H1 (cell line): ENCODE measurements around the gene IRGC.

Experiments
- BACH1 ChIP-seq: IDR thresholded peaks from 2 replicates; pipeline ENCODE4 v1.6.1; 2012; ENCODE audit warnings: low read length, improper control_type of control experiment
- CTCF ChIP-seq, 3 experiments: IDR thresholded peaks; 1 replicate in 2 of 3; 2 replicates in 1 of 3; pipeline versions ENCODE4 v1.5.1 to v1.6.1; 2011; ENCODE audit warnings: low read length in 3 of 3, mild to moderate bottlenecking in 3 of 3, inconsistent platforms in 2 of 3, low read depth in 1 of 3, moderate library complexity in 1 of 3; ENCODE audit not compliant: insufficient read depth in 1 of 3; ENCODE audit errors: control extremely low read depth in 1 of 3
- HDAC2 ChIP-seq, 2 experiments: fragments of 300-600 bp in 1 of 2; sonication (generic) in 1 of 2; IDR thresholded peaks; 2 replicates each; pipeline ENCODE4 v1.6.1; 2011 to 2012; ENCODE audit warnings: low read depth in 2 of 2, low read length in 2 of 2, mild to moderate bottlenecking in 2 of 2, moderate library complexity in 2 of 2, borderline replicate concordance in 1 of 2, inconsistent platforms in 1 of 2
- PHF8 ChIP-seq: fragments of 200-600 bp; sonication (generic); conservative IDR thresholded peaks from 2 replicates; pipeline ENCODE4 v1.7.1; 2012; ENCODE audit warnings: low read depth, mild to moderate bottlenecking, inconsistent platforms, low read length, moderate library complexity
- POLR2A ChIP-seq, 2 experiments: IDR thresholded peaks; 1 replicate in 1 of 2; 2 replicates in 1 of 2; pipeline ENCODE4 v1.6.1; 2011; ENCODE audit warnings: low read depth in 2 of 2, low read length in 2 of 2, mild to moderate bottlenecking in 2 of 2; ENCODE audit errors: control extremely low read depth in 1 of 2
- RNF2 ChIP-seq: fragments of 200-900, 300-1000 bp; sonication (generic); IDR thresholded peaks from 2 replicates; pipeline ENCODE4 v1.7.1; 2016; ENCODE audit warnings: borderline replicate concordance, low read depth, mild to moderate bottlenecking, antibody characterized with exemption, low read length; ENCODE audit not compliant: poor library complexity, severe bottlenecking; ENCODE audit errors: missing control alignments
- SRF ChIP-seq: IDR thresholded peaks from 2 replicates; pipeline ENCODE4 v1.6.1; 2011; ENCODE audit warnings: mild to moderate bottlenecking, low read depth, low read length, moderate library complexity

GRCh38 chr19:43697295-43697694, 18.6 kb upstream of the IRGC start:
- TF ChIP-seq CTCF (IDR thresholded peaks at IDR 0.05; ENCODE audit: control extremely low read depth in 1 of 3, insufficient read depth in 1 of 3, low read depth in 1 of 3, low read length in 3 of 3) (no peak), BACH1 (no peak), PHF8 (no peak), RNF2 (no peak), HDAC2 (IDR thresholded peaks at IDR 0.05; ENCODE audit: borderline replicate concordance in 1 of 2, low read depth in 2 of 2, low read length in 2 of 2) (no peak), SRF (no peak), POLR2A (IDR thresholded peaks at IDR 0.05; ENCODE audit: control extremely low read depth in 1 of 2, low read depth in 2 of 2, low read length in 2 of 2) (no peak)
